Measurements from ENCODE around the gene PCSK6. TPM values are rescaled to one million over a fixed set of nuclear protein-coding genes. Genes with fewer than 3 reads are reported as not detected.

Gene PCSK6
- total RNA-seq, 2 experiments from 2014 or later, result 2.7 to 3.0 TPM

GRCh38 chr15:101528108-101528916 is 38.8 kb upstream of the PCSK6 start:
- Mint-ChIP-seq H3K4me1 (ENCODE audit: low read depth) (no peaks in the 10 kb centered on the region), H3K4me3 (no peak overlapping the region), H3K27me3 (peaks cover 3% of the 10 kb centered on the region), H3K9me3 (no peaks in the 10 kb centered on the region), H3K36me3 (ENCODE audit: low read depth) (no peaks in the 10 kb centered on the region), H3K27ac (no peak overlapping the region)
- TF ChIP-seq CTCF (IDR thresholded peaks at IDR 0.05), result no peak
- ChIA-PET CTCF (interaction anchor here (1.3 kb wide), 1 partner anchor 26 kb away, joined by 3 read pairs; no protein-coding TSS in a partner anchor), POLR2A (no interaction called here)
- ATAC-seq (no peak), DNase-seq (no peak)
- intact Hi-C loops (cut with micrococcal nuclease), result no loop called here

GRCh38 chr15:101526890-101527289 is 37.4 kb upstream of the PCSK6 start:
- no peak for ATAC-seq
- no peak overlapping the region for H3K4me3 Mint-ChIP-seq
- no peak for TF ChIP-seq CTCF (IDR thresholded peaks at IDR 0.05)
- no peaks in the 10 kb centered on the region for H3K36me3 Mint-ChIP-seq (ENCODE audit: low read depth)
- H3K27ac Mint-ChIP-seq, result no peak overlapping the region
- DNase-seq, result no peak
- POLR2A ChIA-PET, result no interaction called here
- intact Hi-C loops (cut with micrococcal nuclease), result no loop called here
- CTCF ChIA-PET, result no interaction called here
- no peaks in the 10 kb centered on the region for H3K9me3 Mint-ChIP-seq
- no peaks in the 10 kb centered on the region for H3K4me1 Mint-ChIP-seq (ENCODE audit: low read depth)
- peaks cover 3% of the 10 kb centered on the region for H3K27me3 Mint-ChIP-seq

- Mint-ChIP-seq H3K36me3 (ENCODE audit: low read depth) (no peaks in the 10 kb centered on the region), H3K4me1 (ENCODE audit: low read depth) (no peaks in the 10 kb centered on the region), H3K4me3 (no peak overlapping the region), H3K27ac (no peak overlapping the region), H3K9me3 (no peaks in the 10 kb centered on the region), H3K27me3 (peaks cover 3% of the 10 kb centered on the region)
- no peak for TF ChIP-seq CTCF (IDR thresholded peaks at IDR 0.05)
- CTCF ChIA-PET, result no interaction called here
- ATAC-seq (no peak), DNase-seq (no peak)
- intact Hi-C loops (cut with micrococcal nuclease), result no loop called here
- POLR2A ChIA-PET, result no interaction called here
Measured at GRCh38 chr15:101526442-101526841, 36.9 kb upstream of the PCSK6 start.

- ChIA-PET CTCF (no interaction called here), POLR2A (no interaction called here)
- H3K36me3 Mint-ChIP-seq (ENCODE audit: low read depth), result no peaks in the 10 kb centered on the region
- intact Hi-C loops (cut with micrococcal nuclease), result no loop called here
- no peak overlapping the region for H3K4me3 Mint-ChIP-seq
- no peak for TF ChIP-seq CTCF (IDR thresholded peaks at IDR 0.05)
- DNase-seq, result no peak
- no peak overlapping the region for H3K27ac Mint-ChIP-seq
- ATAC-seq, result no peak
- no peaks in the 10 kb centered on the region for H3K9me3 Mint-ChIP-seq
- no peaks in the 10 kb centered on the region for H3K4me1 Mint-ChIP-seq (ENCODE audit: low read depth)
- H3K27me3 Mint-ChIP-seq, result peaks cover 3% of the 10 kb centered on the region
Measured at GRCh38 chr15:101526021-101526420, 36.5 kb upstream of the PCSK6 start.

GRCh38 chr15:101525087-101525669 is 35.7 kb upstream of the PCSK6 start:
- no peaks in the 10 kb centered on the region for H3K36me3 Mint-ChIP-seq (ENCODE audit: low read depth)
- H3K9me3 Mint-ChIP-seq, result no peaks in the 10 kb centered on the region
- H3K27ac Mint-ChIP-seq, result no peak overlapping the region
- no peaks in the 10 kb centered on the region for H3K4me1 Mint-ChIP-seq (ENCODE audit: low read depth)
- no peak for DNase-seq
- POLR2A ChIA-PET, result no interaction called here
- H3K27me3 Mint-ChIP-seq, result peaks cover 3% of the 10 kb centered on the region
- no peak overlapping the region for H3K4me3 Mint-ChIP-seq
- CTCF ChIA-PET, result no interaction called here
- TF ChIP-seq CTCF (IDR thresholded peaks at IDR 0.05), result no peak
- intact Hi-C loops (cut with micrococcal nuclease), result no loop called here
- no peak for ATAC-seq
